CD4-positive, CD25-positive, alpha-beta regulatory T cell (primary cell): ENCODE data around the gene SNTB2. TPM values are rescaled to one million over a fixed set of nuclear protein-coding genes. Genes with fewer than 3 reads are reported as not detected.
A peak's percentile ranks its signal among the peaks of the same experiment; 100 is the strongest.
"Not testable (repeated sequence)": the region's sequence is repeated elsewhere in the genome, so short reads cannot be mapped to it uniquely, and the experiment has no call there.

Experiments used
- ATAC-seq, 2 donors: fragments of 150-1000 bp; cut with Tn5 transposase; one replicate each; pipeline ENCODE4 v1.10.0; 2021; ENCODE audit warnings: low read depth in 2 of 2, moderate number of reproducible peaks in 2 of 2, moderate library complexity in 1 of 2
- DNase-seq, 3 donors: peaks; one replicate each; pipeline versions ENCODE4 v3.0.0 to v3.0.0-alpha.2; 2012 to 2022; ENCODE audit warnings: mixed read lengths in 1 of 3
- H3K27ac ChIP-seq: one replicate; pipeline ENCODE4 v1.7.0; 2013; ENCODE audit warnings: mild to moderate bottlenecking, low read length; ENCODE audit not compliant: insufficient read depth, poor library complexity, severe bottlenecking
- H3K27me3 ChIP-seq: one replicate; pipeline ENCODE4 v1.7.0; 2013; ENCODE audit warnings: low read length; ENCODE audit not compliant: control insufficient read depth, insufficient read depth
- H3K36me3 ChIP-seq: one replicate; pipeline ENCODE4 v1.7.0; 2013; ENCODE audit warnings: mild to moderate bottlenecking, low read length, moderate library complexity; ENCODE audit not compliant: control insufficient read depth, insufficient read depth
- H3K4me1 ChIP-seq: 2 replicates; pipeline ENCODE4 v1.7.0; 2013; ENCODE audit warnings: mild to moderate bottlenecking, low read length; ENCODE audit not compliant: insufficient read depth, control insufficient read depth, poor library complexity, severe bottlenecking
- H3K4me3 ChIP-seq: one replicate; pipeline ENCODE4 v1.7.0; 2013; ENCODE audit warnings: low read depth, mild to moderate bottlenecking, low read length, moderate library complexity
- H3K9me3 ChIP-seq, 2 experiments: 1 replicate in 1 of 2; 2 replicates in 1 of 2; pipeline ENCODE4 v1.7.0; 2013; ENCODE audit warnings: low read length in 2 of 2, mild to moderate bottlenecking in 1 of 2, moderate library complexity in 1 of 2; ENCODE audit not compliant: control insufficient read depth in 2 of 2
- H3K27ac Mint-ChIP-seq, 3 donors: one replicate each; pipeline ENCODE4 v1.8.0; 2020 to 2022; ENCODE audit warnings: mild to moderate bottlenecking in 3 of 3, mixed read lengths in 3 of 3, moderate library complexity in 2 of 3
- H3K27me3 Mint-ChIP-seq: one replicate; pipeline ENCODE4 v1.8.0; 2022; ENCODE audit warnings: mild to moderate bottlenecking, mixed read lengths
- H3K36me3 Mint-ChIP-seq: one replicate; pipeline ENCODE4 v1.8.0; 2020; ENCODE audit warnings: mixed read lengths
- H3K4me1 Mint-ChIP-seq, 4 donors: one replicate each; pipeline ENCODE4 v1.8.0; 2020 to 2022; ENCODE audit warnings: mixed read lengths in 4 of 4, mild to moderate bottlenecking in 1 of 4
- H3K4me3 Mint-ChIP-seq, 4 donors: one replicate each; pipeline ENCODE4 v1.8.0; 2020 to 2022; ENCODE audit warnings: mild to moderate bottlenecking in 4 of 4, mixed read lengths in 4 of 4, moderate library complexity in 3 of 4
- H3K9me3 Mint-ChIP-seq, 7 donors: one replicate each; pipeline ENCODE4 v1.8.0; 2020 to 2022; ENCODE audit warnings: mixed read lengths in 7 of 7, mild to moderate bottlenecking in 3 of 7, moderate library complexity in 2 of 7
- polyA plus RNA-seq, 4 donors: library from polyadenylated mRNA; unstranded; fragments of 300-500 nt; fragmentation: Illumina TruSeq; gene quantifications; one replicate each; pipeline ENCODE4 v1.2.3, GENCODE V29; 2021
- total RNA-seq: library from RNA; stranded (reverse); gene quantifications from one replicate; pipeline ENCODE4 v1.2.3, GENCODE V29; 2022

SNTB2 gene
- total and polyA plus RNA-seq, 5 donors from 2014 or later = 5.9 to 25.9 (median 7.7) TPM

DNA sequence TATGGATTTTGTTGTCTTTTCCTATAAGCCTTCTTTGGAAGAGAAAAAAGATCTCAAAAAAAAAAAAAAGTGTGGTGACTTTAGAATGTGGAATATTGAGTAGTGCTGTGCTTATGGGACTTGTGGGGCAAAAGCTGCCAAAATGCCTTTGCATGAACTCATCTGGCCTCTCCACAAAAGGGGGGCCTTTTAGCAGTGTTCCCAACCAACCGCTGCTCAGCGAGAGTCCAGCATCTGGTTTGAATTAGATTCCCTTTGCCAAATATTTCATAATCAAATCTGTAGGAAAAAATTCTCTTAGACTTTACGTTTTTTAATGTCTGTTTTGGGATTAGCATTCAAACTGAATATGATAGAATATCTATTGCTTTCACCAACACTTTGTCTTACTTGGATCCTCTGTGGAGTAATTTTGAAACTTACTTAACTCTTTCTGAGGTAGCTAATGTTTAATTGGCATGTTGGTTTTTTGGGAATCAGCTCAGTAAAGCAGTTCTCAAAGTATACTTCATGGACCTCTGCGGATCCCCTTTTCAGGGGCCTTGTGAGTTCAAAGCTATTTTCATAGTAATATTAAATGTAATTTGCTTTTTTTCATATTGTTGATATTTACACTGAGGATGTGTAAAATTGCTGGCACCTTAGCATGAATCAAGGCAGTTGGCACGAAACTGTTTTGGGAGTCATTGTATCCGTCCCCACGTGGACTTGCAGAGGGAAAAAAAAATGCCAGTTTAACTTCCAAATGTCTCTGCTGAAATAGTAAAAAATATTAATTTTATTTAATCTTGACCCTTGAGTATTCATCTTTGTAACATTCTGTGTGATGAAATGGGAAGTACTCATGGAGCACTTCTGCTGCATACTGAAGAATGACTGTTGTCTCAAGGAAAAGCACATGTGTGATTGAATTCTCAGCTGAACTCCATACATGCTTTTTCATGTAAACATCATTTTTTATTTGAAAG is 89.5 kb downstream of the SNTB2 start:
- Histone ChIP-seq H3K4me1 (no peaks in the 10 kb centered on the region), H3K27ac (no peak overlapping the region), H3K36me3 (no peaks in the 10 kb centered on the region), H3K27me3 (no peaks in the 10 kb centered on the region), H3K4me3 (no peak overlapping the region), H3K9me3 (no peaks in the 10 kb centered on the region)
- Mint-ChIP-seq H3K27me3 (no peaks in the 10 kb centered on the region), H3K36me3 (no peaks in the 10 kb centered on the region), H3K4me3 (no peak overlapping the region), H3K27ac (peak overlapping the region in 1 of 3 donors; percentile 14), H3K9me3 (no peaks in the 10 kb centered on the region), H3K4me1 (peaks cover 0 to 2% (median 0%) of the 10 kb centered on the region in 4 donors)
- ATAC-seq (no peak), DNase-seq (no peak)

DNA sequence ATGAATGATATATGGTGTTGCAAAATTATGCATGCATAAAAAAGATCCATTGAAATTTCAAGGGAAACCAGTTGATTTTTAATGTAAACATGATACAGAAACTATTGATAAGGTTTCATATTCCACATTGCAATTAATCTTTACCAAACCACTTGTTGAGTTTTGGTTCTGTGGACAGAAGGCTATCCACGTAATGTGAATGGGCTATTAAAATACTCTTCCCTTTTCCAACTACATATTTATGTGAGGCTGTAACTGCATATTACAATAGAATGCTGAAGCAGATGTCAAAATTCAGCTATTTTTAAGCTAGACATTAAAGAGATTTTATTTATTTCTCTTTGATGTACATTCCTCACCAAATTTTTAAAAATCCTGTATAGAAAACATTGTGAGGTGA is 90.4 kb downstream of the SNTB2 start:
- no peaks in the 10 kb centered on the region for H3K9me3 Mint-ChIP-seq
- H3K36me3 ChIP-seq = no peaks in the 10 kb centered on the region
- H3K27me3 ChIP-seq = no peaks in the 10 kb centered on the region
- no peak overlapping the region for H3K4me3 Mint-ChIP-seq
- ATAC-seq = no peak
- no peak overlapping the region for H3K27ac ChIP-seq
- no peaks in the 10 kb centered on the region for H3K27me3 Mint-ChIP-seq
- peaks cover 0 to 2% (median 0%) of the 10 kb centered on the region in 4 donors for H3K4me1 Mint-ChIP-seq
- H3K9me3 ChIP-seq = no peaks in the 10 kb centered on the region
- H3K4me1 ChIP-seq = no peaks in the 10 kb centered on the region
- H3K4me3 ChIP-seq = no peak overlapping the region
- DNase-seq = no peak
- no peak overlapping the region for H3K27ac Mint-ChIP-seq
- H3K36me3 Mint-ChIP-seq = no peaks in the 10 kb centered on the region

DNA sequence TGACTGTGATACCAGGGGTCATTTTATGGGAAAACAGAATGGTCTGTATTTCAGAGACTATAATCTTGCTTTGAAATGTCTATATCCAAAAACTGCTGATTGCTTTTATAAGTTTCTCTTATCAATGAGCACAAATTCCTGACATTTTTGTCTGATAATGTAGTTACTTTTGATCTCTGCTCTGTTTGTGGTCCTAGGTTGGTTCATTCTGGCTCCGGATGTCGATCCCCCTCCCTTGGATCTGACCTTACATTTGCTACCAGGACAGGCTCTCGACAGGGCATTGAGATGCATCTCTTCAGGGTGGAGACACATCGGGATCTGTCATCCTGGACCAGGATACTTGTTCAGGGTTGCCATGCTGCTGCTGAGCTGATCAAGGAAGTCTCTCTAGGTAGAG is 96.9 kb downstream of the SNTB2 start:
- ATAC-seq = no peak

DNA sequence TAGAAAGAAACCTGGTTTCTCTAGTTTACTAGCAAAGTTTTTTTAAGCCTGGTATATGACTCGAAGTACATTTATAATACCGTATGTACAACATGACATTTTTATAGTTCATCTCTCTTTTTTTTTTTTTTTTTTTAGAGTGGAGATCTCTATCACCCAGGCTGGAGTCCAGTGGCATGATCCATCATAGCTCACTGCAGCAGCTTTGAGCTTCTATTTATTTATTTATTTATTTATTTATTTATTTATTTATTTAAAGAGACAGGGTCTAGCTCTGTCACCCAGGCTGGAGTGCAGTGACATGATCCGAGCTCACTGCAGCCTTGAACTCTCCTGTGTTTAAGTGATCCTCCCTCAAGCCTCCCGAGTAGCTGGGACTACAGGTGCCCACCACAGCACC is 98.3 kb downstream of the SNTB2 start:
- H3K27me3 ChIP-seq = no peaks in the 10 kb centered on the region
- H3K27ac ChIP-seq = no peak overlapping the region
- ATAC-seq (no peak), DNase-seq (no peak)
- no peaks in the 10 kb centered on the region for H3K9me3 ChIP-seq
- Mint-ChIP-seq H3K36me3 (peaks cover 5% of the 10 kb centered on the region), H3K9me3 (no peaks in the 10 kb centered on the region), H3K4me3 (no peak overlapping the region), H3K4me1 (peaks cover 0 to 2% (median 0%) of the 10 kb centered on the region in 4 donors), H3K27ac (no peak overlapping the region), H3K27me3 (no peaks in the 10 kb centered on the region)
- peaks cover 3% of the 10 kb centered on the region for H3K36me3 ChIP-seq
- no peak overlapping the region for H3K4me3 ChIP-seq
- no peaks in the 10 kb centered on the region for H3K4me1 ChIP-seq

More for the DNA sequence above, 96.9 kb downstream of the SNTB2 start:
- Mint-ChIP-seq H3K27ac (no peak overlapping the region), H3K27me3 (no peaks in the 10 kb centered on the region), H3K9me3 (no peaks in the 10 kb centered on the region), H3K36me3 (peaks cover 3% of the 10 kb centered on the region), H3K4me1 (peaks cover 0 to 2% (median 0%) of the 10 kb centered on the region in 4 donors), H3K4me3 (no peak overlapping the region)
- no peak overlapping the region for H3K27ac ChIP-seq
- H3K9me3 ChIP-seq = no peaks in the 10 kb centered on the region
- H3K4me1 ChIP-seq = no peaks in the 10 kb centered on the region
- no peaks in the 10 kb centered on the region for H3K27me3 ChIP-seq
- H3K4me3 ChIP-seq = no peak overlapping the region
- DNase-seq = no peak
- H3K36me3 ChIP-seq = peaks cover 3% of the 10 kb centered on the region

DNA sequence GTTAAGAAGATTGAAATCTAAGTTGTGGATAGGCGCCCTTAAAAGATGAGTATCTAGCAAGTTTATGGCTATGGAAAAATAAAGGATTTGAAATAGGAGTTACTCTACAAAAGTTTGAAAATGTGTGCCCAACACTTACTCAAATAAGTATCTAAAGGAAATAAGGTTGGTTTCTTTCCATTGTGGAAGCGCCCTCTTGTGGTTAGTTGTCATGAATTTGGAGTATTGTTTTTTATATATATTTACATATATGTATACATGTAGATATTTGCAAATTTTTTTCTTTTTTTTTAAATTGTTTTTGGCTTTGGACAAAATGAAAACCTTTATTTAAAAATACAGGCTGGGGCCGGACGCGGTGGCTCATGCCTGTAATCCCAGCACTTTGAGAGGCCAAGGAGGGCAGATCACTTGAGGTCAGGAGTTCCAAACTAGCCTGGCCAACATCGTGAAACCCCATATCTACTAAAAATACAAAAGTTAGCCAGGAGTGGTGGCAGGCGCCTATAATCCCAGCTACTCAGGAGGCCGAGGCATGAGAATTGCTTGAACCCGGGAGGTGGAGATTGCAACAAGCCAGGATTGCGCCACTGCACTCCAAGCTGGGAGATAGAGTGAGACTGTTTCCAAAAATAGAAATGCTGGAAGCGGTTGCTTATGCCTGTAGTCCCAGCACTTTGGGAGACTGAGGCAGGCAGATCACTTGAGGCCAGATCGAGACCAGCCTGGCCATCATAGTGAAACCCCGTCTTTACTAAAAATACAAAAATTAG is 100.2 kb downstream of the SNTB2 start:
- Histone ChIP-seq H3K9me3 (no peaks in the 10 kb centered on the region), H3K4me1 (no peaks in the 10 kb centered on the region), H3K27ac (no peak overlapping the region), H3K4me3 (no peak overlapping the region), H3K27me3 (no peaks in the 10 kb centered on the region), H3K36me3 (peaks cover 3% of the 10 kb centered on the region)
- no peaks in the 10 kb centered on the region for H3K9me3 Mint-ChIP-seq
- peak; percentile 27 to 80 (median 67) for DNase-seq
- no peak for ATAC-seq
- H3K4me1 Mint-ChIP-seq = peaks cover 0 to 2% (median 0%) of the 10 kb centered on the region in 4 donors
- no peaks in the 10 kb centered on the region for H3K27me3 Mint-ChIP-seq
- no peak overlapping the region for H3K27ac Mint-ChIP-seq
- peaks cover 6% of the 10 kb centered on the region for H3K36me3 Mint-ChIP-seq
- H3K4me3 Mint-ChIP-seq = no peak overlapping the region

DNA sequence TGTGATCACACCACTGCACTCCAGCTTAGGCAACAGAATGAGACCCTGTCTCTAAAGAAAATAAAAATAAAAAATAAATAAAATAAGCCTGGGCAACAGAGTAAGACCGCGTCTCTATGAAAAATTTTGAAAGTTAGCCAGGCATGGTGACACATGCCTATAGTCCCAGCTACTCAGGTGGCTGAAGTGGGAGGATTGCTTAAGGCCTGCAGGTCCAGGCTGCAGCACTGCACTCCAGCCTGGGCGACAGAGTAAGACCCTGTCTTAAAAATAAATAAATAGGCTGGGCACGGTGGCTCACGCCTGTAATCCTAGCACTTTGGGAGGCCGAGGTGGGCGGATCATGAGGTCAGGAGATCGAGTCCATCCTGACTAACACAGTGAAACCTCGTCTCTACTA is 104.7 kb downstream of the SNTB2 start:
- not testable (repeated sequence) for H3K9me3 Mint-ChIP-seq, H3K9me3 ChIP-seq, H3K4me3 ChIP-seq, H3K4me1 Mint-ChIP-seq, DNase-seq, H3K27me3 ChIP-seq, H3K36me3 ChIP-seq, H3K27ac Mint-ChIP-seq, H3K4me3 Mint-ChIP-seq, H3K27ac ChIP-seq, H3K4me1 ChIP-seq, ATAC-seq, H3K36me3 Mint-ChIP-seq, H3K27me3 Mint-ChIP-seq

DNA sequence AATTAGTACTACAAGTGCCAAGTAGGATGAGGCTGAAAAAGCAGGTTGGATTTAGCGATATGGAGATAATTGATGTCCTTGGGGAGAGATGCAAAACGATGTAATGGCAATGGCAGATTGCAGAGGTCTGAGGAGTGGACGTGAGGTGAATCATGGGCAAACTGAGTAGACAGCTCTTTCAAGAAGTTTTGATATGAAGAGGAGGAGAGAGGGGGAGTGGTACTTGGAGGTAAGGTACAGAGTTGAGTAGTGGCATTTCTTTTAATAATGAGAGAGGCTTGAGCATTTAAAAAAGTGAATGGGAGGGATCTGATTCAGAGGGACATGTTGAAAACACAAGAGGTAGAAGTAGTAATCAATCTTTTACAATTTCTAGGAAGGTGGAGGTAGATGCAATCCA is 106.4 kb downstream of the SNTB2 start:
- H3K4me3 ChIP-seq = no peak overlapping the region
- ATAC-seq (no peak), DNase-seq (no peak)
- H3K36me3 Mint-ChIP-seq = peaks cover 7% of the 10 kb centered on the region
- peak overlapping the region in 1 of 3 donors; percentile 38 for H3K27ac Mint-ChIP-seq
- no peaks in the 10 kb centered on the region for H3K36me3 ChIP-seq
- H3K27me3 ChIP-seq = no peaks in the 10 kb centered on the region
- H3K27ac ChIP-seq = no peak overlapping the region
- no peaks in the 10 kb centered on the region for H3K27me3 Mint-ChIP-seq
- no peaks in the 10 kb centered on the region for H3K4me1 ChIP-seq
- H3K4me3 Mint-ChIP-seq = no peak overlapping the region
- H3K4me1 Mint-ChIP-seq = peaks cover 0 to 2% (median 0%) of the 10 kb centered on the region in 4 donors
- H3K9me3 ChIP-seq = no peaks in the 10 kb centered on the region
- H3K9me3 Mint-ChIP-seq = no peaks in the 10 kb centered on the region
